ENCODE results near the gene WDR83.

GRCh38 chr19:12628040-12629022 is 38.3 kb upstream of the WDR83 start:
- TF ChIP-seq CTCF (IDR thresholded peaks at IDR 0.05) (no peak), POLR2A (IDR thresholded peaks at IDR 0.05) (no peak)

Data from breast epithelium (tissue), 3 donors.